HG03558 (cell line): ENCODE results near the gene GPHB5.
"Not testable (repeated sequence)": the region's sequence is repeated elsewhere in the genome, so short reads cannot be mapped to it uniquely, and the experiment has no call there.

Experiments
- ATAC-seq: cut with Tn5 transposase; IDR thresholded peaks from one replicate; pipeline ENCODE4 v1.9.1; 2021; ENCODE audit warnings: moderate number of reproducible peaks; ENCODE audit not compliant: unreplicated experiment; ENCODE audit errors: extremely low read depth

GPHB5 gene, protein sequence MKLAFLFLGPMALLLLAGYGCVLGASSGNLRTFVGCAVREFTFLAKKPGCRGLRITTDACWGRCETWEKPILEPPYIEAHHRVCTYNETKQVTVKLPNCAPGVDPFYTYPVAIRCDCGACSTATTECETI

DNA sequence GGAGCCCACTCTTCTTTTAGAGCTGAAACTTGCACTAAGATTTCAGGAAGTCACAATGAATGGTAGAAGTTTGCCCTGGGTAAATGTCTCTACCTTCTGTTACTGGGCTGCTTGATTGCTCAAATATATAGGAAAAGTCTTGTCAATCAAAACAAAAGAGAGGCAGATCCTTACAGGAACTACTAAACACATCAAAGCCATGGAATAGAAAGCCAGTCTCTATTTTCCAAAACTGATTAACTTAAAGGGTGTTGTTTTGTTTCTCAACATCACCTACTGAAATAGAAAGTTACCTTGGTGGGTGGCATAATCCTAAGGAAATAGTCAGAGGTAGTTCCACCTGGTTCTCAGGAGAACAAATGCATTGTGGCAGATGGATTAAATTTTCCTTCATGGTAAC, at the start of gene GPHB5:
Gene GPHB5, minus strand, starts transcription at position 101 of the 400 bp plus-strand sequence. CDS start 1,086 bp downstream, outside the sequence.
- no peak for ATAC-seq

DNA sequence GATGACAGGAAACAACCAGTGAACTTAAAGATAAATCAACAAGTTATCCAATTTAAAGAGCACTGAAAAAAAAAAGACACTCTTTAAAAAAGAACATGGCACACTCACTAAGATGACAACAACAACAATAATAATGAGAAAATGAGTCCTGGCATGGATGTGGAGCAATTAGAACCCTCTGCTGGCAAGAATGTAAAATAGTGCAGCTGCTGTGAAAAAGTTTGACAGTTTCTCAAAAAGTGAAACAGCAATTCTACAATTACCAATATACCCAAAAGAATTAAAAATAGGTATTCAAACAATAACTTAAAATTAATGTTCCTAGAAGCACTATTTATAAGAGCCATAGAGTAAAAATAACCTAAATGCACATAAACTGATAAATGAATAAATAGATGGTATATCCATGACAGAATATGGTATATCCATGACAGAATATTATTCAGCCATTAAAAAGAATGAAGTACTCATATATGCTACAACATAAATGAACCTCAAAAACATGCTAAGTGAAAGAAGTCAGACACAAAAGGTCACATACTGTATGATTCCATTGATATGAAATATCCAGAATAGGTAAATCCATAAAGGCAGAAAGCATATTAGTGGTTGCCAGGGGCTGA, 49.1 kb upstream of the GPHB5 start:
- no peak for ATAC-seq

DNA sequence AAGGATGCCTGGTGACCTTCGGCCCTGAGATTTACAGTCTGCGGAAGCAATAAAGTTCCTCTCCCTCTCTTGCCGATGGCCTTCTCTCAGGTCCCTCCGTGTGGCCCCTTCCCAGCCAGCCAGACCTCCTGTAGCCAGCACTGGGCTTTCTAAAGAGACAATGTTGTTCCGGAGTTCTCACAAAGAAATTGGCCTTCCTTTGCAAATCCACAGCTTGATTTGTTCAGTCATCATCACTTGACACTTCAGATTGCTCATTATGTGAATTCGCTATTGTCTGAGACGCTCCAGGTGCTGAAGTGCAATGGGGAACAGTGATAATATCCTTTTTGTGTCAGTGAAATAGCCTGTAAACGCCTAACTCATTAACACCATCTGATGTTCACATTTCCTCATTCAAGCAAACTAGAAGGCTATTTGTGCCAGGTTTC, 43.7 kb upstream of the GPHB5 start:
- ATAC-seq, result no peak

DNA sequence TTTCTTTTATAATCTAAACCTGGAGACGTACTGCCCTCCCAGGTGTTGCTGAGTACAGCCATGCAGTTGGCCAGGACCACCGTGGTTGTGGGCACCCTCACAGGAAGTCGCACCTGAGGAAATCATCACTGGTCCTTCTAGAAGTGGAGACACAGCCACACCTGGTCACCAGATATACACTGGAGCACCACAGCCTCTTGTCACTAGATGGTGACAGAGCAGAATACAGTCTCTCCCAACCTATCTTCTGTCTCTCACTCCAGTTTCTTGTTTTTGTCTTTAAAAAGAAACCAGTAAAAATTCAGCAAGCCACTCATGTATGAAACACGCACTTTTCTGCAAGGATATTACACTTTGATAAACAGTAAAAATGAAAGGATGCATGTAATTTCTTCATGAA, 43.1 kb upstream of the GPHB5 start:
- ATAC-seq, result no peak

DNA sequence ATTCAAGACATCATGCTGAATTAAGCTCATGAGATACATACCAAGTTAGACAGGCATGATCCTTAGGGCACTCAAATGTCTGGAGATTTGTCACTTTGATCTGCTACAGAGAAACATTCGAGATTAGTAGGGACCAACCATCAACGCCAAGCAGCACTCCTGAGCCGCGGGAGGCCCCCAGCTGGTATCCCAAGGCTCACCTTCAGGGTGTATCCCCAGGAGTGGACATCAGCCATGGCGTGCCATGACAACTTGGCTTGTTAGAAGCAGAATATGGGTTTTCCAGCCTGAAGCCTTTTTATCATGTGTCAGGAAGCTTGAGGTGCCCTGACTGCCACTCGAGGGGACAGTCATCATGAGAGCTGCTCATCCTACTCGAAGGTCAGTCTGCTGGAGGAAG, 39.1 kb upstream of the GPHB5 start:
- ATAC-seq, result no peak

DNA sequence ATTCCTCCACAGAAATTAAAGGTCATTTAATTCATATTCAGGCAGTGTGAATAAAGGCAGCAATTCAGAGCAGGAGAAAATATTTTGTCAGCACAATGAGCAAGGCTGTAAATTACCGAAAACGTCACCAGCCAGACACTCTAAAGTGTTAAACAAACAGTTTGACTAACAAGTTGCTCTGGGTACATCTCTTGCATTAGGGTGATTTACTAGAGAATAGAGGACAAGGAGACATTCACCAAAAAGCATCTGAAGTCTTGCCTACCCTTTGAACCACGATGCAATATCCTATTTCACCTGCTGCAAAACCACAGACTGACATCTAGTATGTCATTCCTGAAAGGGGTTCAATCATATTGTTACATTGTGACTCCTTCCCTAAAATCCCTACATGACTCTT, 27.1 kb upstream of the GPHB5 start:
- no peak for ATAC-seq

DNA sequence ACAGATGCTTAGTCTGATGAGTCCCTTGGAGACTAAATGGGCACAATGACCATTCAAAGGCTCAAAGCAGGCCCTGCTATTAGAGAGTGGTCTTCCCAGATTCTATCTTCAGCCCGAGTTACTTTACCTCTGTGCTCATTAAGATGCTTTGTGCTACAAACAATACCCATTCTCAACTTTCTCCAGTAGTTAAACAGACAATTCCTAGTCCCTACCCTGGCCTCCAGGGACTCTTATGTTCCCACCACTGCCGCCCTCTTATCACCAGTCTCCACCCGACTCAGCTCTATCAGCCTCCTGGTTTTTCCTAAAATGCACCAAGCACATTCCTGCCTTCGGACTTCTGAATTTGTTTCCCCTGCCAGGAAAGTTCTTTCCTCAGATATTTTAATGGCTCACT, 25.6 kb upstream of the GPHB5 start:
- ATAC-seq, result no peak

DNA sequence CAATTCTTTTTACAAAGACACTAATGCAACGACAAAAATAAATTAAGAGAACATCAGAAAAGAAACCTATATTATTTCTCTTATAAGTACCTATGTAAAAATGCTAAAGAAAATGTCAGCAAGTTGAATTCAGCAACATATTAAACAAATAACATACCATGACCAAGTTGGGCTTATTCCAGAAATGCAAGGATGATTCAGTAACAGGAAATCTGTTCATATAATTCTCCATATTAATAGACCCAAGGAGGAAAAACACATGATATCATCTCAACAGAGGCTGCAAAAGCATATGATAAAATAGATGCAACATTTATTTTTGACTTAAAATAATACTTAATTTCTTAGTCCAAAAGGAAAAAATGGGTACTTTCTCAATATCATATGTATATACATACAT, 25.1 kb upstream of the GPHB5 start:
- no peak for ATAC-seq

DNA sequence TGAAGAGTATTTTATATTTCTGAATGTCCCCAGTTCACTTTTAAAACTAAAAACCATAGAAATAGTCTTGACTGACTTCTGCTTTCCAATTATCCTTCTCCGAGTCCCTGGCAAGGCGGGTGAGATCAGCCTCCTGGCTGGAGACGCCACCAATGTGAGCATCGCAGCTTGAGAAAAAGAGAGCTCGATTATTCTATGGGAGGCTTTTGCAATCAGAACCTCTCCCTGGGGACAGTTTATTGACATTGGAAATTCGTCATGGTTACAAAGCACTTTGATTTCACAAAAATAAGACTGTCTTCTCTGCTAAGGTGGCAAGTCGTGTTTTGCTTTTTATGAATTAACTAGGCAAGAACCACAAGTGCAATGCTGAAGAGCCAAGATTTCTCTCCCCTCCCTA, 23.6 kb upstream of the GPHB5 start:
- no peak for ATAC-seq

DNA sequence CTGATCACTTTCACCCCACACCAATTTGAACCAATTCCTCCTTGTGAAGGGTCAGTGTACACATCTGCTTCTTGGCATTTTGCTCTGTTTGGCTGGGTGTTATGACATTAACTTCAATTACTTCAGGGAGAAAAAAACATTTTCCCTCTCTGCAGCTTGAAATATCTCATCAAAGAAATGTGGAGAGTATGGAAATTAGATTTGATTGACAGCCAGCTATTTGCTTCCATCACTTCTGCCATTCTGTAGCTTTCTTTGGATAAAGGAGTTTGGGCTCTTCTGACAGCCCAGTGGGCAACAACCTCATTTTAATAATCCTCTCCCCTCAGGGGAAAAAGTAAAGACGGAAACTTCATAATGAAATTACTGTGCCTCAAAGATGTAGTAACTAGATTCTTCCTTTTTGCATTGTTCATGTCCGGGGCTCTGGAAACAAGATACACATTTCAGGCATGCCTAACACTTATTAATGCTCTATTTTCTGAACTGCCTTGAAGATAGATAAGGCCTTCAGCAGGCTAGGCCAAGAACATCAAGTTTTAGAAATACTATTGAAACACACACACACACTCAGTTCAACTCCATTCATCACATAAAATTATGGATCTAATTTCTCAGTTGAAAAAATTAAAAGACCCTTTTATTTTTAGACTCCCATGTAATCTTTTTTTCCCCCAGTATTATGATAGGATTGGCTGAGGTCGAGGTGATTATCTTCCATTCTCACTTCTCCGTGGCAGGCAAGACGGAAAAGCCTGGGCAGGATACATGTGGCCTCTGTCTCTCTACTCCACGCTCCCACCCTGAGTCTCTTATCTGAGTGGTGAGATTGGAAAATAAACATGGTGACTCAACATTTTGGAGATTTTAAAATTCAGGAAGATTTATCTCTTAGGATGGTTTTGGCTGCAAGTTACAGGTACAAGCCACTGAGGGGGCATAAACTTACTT, 10.3 kb upstream of the GPHB5 start:
- no peak for ATAC-seq

DNA sequence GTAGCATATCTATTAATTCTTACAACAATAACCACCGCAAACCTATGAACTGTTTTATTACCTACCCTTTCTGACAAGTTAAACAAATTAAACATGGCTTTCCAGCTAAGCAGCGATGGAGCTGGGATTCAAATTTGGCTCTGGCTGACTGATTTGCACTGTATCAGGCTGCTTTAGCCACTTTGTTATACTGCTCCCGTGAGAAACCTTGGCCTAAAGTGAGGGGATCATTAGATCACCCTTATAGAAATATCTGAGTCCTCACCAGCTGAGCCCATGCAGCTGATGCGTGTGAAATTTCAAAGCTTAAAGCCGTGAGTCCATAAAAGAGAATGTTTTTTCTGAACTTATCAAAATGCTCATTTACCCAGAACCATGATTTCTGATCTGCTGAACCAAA, 8.1 kb upstream of the GPHB5 start:
- ATAC-seq, result no peak

DNA sequence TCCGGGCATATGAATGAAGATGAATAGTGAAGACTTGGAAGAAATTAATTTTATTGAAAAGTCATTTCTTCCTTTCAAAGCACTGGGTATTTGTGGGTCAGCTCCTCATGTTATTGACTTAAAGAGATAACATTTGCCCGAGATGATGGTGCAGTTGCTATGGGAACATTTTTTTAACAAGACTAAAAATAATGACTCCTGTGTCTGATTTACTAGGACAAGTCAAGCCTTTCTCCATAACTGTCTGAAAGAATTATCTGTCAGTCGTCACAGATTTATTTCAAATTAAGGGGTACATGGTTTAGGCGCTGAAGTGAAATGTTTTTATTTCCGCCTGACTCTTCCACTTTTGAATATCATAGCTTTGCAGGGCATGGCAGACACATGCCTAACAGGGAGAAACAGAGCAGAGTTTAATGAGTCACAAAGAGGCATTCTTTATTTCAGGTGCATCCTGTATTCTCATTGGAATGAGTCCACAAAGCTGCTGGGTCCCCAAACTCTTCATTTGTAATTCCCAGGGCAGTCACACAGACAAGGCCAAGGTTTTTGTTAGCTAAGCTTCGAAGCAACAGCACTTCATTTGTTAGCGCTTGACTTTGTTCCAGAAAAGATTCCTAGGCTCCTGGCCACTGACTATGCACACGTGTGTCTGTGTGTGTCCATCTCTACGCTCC, 4.3 kb upstream of the GPHB5 start:
- no peak for ATAC-seq

DNA sequence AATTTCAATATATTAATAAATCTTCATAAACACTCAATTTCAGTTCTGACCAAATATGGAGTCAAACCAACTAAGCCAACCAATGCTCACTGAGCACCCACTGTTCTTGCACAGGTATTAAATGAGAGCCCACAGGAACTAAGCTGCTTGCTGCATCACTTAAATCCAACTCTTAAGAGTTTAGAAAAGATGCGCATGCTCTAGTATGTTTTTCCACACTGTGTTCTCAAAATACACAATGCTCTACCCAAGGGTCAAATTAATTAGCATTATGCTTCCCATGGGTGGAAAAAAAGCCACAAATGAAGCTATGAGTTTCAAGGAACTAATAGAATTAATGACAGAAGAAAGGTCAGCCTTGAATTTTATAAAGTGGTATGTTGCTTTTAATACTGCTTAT, 3.7 kb upstream of the GPHB5 start:
- ATAC-seq, result no peak

DNA sequence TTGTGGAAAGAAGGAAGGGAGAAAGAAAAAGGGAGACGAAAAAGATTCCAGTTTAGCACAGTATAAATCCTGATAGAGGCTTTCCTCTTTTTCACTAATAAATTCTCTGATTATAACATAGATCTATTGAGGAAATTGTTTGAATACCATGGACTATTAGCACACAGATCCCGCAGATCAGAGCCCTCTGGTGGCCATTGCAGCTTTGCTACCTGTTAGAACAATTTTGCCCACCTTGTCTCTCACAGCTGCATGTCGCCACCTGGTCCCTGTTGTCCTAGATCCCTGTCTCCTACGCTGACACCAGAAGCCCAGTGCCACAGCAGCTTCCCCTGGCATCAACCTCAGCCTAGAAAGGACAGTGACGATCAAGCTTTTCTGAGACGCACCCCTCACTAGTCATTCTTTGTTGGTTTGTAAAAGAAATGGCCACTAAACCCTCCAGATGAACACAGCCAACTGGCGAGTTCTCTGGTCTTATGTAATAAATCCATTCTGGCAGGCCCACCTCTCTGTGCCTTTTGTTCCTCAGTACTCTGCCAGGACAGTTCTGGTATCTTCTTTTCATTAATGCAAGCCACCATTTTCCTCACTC, 9.9 kb downstream of the GPHB5 start:
- no peak for ATAC-seq

DNA sequence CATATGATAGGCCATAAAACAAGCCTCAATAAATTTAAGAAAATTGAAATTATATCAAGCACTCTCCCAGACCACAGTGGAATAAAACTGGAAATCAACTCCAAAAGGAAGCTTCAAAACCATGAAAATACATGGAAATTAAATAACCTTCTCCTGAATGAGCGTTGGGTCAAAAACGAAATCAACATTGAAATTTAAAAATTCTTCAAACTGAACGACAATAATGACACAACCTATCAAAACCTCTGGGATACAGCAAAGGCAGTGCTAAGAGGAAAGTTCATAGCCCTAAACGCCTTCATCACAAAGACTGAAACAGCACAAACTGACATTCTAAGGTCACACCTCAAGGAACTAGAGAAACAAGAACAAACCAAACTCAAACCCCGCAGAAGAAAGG, 14.3 kb downstream of the GPHB5 start:
- not testable (repeated sequence) for ATAC-seq

DNA sequence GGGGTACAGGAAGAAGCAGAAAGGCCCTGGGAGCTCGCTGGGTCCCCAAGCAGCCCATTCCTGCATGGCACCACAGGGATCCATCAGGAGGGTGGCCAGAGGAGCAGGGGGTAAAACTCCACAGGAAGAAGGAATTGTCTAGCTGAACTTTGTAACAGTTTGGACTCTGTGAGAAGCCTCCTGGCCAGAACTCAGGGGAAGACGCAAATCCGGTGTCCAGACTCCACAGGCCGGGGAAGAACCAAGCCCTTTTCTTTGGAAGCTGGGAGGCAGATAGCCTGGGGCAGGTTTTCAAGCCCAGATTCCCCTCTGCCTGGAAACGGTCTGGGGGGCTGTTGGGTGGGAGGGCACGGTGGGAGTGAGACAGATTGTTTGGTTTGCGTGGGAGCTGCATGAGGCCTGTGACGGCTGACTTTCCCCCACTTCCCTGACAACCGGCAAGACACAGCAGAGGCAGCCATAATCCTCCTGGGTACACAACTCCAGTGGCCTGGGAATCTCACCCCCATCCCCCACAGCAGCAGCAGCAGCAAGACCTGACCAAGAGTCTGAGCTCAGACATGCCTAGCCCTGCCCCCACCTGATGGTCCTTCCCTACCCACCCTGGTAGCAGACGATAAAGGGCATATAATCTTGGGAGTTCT, 16.7 kb downstream of the GPHB5 start:
- ATAC-seq, result no peak

DNA sequence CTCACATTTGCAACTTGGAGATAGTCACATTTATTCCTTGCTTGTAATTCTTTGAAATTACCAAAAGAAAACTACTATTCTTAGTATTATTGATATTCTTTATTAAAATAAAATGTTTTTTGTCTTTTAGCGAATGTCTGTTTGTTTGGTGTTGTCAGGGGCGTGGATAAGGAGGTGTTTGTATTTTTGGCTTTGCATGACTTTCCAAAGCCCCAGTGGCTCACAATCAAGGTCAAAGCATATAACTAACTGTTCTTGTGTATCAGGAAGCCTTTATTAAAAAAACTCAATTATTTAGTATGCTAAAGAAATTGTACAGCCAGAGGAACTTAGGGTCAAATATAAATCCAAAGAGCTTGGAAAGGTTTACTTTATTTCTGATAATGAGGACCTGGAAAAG, 17.9 kb downstream of the GPHB5 start:
- no peak for ATAC-seq

DNA sequence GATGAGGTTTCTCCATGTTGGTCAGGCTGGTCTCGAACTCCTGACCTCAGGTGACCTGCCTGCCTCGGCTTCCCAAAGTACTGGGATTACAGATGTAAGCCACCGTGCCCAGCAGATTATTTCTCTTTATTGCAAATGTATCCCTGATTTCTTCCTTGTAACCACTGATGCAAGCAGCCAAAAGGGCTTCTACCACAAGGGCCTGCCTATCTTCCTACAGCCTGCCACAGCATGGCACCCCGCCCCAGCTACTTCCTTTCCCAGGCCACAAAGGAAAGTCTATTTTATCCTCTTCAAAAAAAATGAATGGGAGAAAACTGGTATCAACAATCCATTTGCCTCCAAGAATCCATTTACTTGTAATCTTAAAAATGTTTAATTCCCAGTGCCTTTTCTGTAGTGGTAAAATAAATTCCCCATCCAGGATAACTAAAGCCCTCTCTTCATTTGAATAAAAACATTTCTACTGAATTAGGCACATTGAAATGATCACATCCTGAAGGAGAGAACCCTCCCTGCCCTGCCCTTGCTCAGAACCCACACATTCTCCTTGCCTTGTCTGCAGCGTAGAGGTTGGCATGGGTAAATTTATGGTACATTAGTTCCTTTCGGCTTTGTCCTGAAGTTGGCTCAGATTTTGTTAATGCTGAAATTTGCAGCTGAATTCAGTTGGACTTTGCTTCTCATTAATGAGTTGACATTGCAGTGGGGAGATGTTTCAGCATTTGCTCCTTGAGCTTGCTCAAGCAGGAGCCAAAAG, 19.2 kb downstream of the GPHB5 start:
- no peak for ATAC-seq

DNA sequence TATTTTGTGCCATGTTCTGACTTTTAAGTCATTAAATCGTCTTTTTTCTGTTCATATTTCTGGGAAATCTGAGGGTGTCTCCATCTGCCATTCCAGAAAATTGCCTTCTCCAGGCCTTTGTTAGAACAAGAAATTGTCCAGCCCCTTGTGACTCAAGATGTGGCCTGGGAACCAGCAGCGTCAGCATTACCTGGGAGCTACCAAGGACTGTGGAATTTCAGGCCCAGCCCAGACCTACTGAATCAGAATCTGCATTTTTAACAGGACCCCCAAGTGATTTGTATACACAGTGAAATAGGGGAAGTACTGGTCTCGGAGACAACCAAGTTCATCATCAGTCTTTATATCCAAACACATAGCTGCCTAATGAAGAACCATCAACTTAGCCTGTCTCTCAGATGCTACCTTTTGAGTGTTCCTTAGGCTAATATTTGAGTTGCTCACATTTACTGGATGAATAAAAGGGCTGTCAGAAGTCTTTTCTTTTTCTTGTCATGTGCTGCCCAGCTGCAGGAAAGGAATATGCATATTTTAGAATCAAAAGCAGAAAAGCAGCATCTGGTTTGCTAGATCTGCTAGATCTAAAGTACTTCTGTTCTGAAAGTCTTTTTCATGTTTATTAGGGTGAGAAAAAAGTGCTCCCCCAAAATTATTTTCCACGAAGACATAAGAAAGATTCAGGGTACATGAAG, 21.2 kb downstream of the GPHB5 start:
- ATAC-seq, result no peak
